GM21737 (cell line): ENCODE results near the gene MRPS17.

ENCODE experiments used
- ATAC-seq: cut with Tn5 transposase; IDR thresholded peaks from one replicate; pipeline ENCODE4 v1.9.1; 2021; ENCODE audit warnings: mild to moderate bottlenecking, moderate library complexity; ENCODE audit not compliant: unreplicated experiment

MRPS17 gene

DNA sequence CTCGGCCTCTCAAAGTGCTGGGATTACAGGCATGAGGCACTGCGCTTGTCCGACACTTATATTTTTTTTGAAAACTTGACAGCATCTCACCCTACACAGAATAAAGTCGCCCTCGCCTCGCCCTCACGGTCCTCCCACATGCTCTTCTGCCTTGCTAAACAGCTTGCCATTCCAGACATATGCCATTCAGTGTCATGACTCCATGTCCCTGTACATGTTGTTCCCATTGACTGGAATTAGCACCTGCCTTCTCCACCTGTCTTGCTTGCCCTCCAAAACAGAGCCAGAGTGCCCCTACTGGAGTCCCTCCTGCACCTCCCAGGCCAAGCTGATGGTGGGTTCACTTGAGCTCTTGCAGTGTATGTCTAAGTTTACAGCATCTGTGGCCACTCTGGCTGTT is 18.9 kb downstream of the MRPS17 start:
- ATAC-seq = no peak

DNA sequence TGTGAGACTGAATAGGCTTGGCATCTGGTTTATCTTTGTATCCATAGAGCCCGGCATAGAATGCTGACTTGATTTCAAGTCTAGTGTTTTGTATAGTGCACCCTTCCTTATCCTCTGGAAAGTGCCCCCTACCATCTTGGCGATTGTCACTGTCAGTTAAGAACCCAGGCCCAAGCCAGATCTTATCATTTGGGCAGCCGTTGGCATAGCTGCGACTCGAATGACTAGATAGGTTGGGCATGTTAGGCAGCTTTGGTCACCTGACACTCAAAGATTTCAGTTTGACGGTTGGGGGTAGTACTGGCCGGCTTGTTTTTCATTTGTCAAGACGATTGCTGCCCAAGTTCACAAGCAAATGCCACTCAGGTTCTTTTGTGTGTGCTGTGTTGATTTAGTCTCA is 19.3 kb downstream of the MRPS17 start:
- no peak for ATAC-seq

GRCh38 chr7:55973747-55974250 is 22.1 kb downstream of the MRPS17 start:
- no peak for ATAC-seq

GRCh38 chr7:55975988-55976633 is 24.4 kb downstream of the MRPS17 start:
- ATAC-seq = no peak

GRCh38 chr7:55977831-55978230 is 26.2 kb downstream of the MRPS17 start:
- no peak for ATAC-seq

GRCh38 chr7:55980266-55980665 is 28.6 kb downstream of the MRPS17 start:
- no peak for ATAC-seq

- no peak for ATAC-seq
Measured at GRCh38 chr7:55983537-55983936, 31.9 kb downstream of the MRPS17 start.

- no peak for ATAC-seq
Measured at GRCh38 chr7:55992346-55992745, 40.7 kb downstream of the MRPS17 start.

- ATAC-seq = no peak
Measured at GRCh38 chr7:55996856-55997500, 45.3 kb downstream of the MRPS17 start.

DNA sequence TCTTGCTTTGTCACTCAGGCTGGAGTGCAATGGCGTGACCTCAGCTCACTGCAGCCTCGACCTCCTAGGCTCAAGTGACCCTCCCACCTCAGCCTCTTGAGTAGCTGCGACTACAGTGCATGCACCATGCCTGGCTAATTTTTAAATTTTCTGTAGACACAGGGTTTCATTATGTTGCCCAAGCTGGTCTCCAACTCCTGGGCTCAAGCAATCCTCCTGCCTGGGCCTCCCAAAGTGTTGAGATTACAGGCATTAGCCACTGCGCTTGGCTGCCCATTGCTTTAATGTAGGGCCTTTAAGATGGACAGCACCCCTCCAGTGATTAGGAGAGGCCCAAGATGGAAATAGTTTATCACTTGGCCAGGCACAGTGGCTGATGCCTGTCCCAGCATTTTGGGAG is 52.1 kb downstream of the MRPS17 start:
- no peak for ATAC-seq
